NCI-H187 (cell line): ENCODE measurements around the gene PKM.

Experiments
- DNase-seq, 2 experiments: peaks; one replicate each; lab custom pipeline; 2025; lab: John Stamatoyannopoulos, UW

PKM gene

DNA sequence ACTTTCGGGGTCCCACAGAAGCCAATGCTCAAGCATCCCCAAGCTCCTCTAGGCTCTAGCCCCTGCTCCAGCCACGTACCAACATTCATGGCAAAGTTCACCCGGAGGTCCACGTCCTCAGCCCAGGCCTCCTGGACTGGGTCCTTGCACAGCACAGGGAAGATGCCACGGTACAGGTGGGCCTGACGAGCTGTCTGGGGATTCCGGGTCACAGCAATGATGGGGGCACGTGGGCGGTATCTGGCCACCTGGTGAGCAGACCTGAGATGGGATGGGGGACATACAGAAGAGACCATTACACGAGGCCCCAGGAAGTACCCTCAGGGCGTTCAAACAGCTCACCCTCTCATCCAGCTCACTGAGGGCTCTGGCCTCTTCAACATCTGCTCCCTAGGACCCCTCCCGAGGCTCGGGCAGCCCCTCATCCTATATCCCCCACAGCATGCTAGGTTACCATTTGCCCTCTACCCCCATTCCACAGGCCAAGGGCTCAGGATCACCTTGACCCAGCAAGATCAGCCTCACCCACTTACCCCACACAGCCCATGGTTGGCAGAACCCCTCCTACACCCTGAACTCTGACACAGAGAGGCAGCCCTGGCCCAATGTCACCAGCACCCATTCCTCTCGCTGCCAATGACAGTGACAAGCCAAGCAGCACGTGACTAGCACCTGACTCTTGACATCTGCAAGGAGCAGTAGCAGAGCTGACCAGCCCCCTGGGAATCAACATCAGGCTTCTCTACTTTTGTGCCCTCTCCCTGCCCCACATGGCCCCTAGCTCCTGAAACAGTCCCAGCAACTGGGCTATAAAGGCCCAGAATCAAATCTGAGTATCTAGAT lies 30.4 kb downstream of the PKM start:
- DNase-seq: no peak

DNA sequence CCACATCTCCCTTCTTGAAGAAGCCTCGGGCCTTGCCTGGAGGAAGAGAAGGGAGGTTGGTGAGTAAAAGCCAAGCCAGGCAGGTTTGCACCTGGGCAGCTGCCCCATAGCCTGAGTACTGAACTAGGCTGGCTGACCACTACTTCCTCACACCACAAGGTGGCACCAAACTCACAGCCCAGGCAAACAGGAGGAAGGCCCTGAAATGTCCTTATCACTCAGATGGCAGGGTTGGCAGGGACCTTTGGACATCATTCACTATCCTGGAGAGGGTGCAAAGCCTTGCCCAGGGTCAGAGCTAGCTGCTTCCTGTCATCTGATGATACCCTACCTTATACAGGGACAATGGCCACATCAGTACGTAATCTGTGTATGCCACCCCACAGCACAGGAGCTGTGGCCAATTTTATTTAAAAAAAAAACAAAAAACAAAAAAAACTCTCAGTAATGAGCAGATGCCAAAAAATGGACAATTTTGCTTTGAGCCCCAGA lies 31.2 kb downstream of the PKM start:
- DNase-seq: peak in 1 of 2 experiments; percentile 7

DNA sequence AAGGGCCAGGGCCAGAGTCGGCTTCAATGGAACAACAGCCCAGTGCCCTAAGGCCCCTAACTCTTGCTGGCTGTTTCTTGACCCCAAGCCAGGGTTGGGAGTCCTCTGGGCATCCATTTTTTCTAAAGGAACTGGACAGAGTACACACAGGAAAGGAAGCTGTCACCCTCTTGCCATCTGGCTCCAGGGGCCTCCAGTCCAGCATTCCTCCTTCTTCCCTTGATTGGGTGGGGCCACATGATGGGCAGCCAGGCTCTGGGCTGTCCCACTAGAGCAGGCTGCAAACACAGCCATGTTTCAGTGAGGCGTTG lies 31.8 kb downstream of the PKM start:
- DNase-seq: no peak

DNA sequence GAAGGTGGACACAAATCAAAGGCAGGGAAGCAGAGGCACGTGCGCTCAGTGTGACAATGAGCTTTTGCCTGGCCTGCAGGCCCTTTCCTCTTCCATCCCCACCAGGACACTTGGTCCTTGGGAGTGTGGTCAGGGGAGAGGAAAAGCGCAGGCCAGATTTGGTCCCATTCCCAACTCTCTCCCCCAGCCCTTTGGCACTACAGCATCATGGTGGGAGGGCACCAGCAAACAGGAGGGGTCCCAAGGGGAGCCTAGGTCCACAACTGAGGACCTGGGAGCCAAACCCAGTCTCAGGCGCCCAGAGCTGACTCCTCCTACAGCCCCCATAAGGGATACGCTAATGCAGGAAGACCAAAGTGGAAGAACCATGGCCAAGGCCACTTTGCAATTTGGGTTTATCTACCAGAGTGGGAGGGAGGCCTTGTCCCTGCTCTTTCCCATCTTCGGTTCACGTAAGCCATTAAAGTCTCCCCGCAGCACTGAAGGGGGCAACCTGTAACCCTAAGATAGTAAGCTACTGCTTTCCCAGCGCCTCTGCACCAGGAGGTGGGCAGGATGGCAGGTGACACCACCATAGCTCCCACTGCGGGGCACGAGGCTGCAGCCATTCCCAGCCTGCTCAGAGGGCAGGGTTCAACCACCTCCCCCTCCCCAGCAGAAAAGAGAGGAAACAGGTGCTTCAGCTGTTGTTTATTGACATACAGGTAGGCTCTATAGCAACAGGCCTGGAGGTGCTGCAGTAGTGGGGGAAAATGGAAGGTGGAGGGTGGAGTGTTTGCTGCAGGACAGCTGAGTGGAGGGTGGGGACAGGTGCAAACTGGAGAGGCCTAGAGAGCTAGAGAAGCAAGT lies 32.4 kb downstream of the PKM start:
- DNase-seq: peak; percentile 28 to 50

DNA sequence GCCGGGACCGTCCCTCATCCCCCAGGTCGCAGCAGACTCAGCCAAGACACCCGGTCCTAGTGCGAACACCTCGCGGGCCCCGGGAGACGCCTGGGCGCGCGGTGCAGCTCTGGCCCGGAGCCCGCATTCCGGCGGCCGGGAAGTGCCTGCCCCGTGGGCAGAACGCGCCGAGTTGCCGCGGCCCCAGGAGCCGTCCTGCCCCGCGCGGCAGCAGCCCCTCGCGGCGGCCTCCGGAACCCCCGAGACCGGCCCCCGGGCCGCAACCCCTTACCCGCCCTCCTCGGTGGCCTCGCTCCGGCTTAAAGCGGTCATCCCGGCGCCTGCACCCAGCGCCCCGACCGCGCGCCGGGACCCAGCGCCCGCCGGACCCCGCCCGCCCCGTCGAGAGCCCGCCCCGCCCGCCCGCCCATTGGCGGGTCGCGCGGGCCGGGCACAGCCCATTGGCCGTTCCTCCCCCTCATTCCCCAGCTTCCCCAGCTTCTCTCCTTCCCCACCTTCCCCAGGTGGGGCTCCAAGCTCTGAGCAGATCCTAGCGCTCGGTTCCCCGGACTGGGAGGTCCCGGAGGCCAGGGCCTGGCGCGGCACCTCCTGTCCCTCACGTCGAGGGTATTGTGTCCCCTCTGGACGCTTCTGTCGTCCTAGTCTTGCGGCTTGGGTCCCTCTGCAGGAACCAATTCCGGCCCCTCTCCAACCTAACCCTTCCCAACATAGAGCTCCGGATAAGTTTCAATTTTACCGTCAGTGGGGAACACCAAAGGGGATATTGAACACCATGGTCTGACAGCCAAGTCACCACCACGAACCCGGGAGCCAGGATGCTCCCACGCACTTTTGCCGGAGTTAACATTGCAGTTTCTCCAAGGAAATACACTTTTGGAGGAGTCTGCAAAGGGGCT lies 33.3 kb downstream of the PKM start, which contains the start of gene GRAMD2A:
GRAMD2A (minus strand) TSS at position 328 of the 896 bp plus-strand sequence.
- no peak for DNase-seq

DNA sequence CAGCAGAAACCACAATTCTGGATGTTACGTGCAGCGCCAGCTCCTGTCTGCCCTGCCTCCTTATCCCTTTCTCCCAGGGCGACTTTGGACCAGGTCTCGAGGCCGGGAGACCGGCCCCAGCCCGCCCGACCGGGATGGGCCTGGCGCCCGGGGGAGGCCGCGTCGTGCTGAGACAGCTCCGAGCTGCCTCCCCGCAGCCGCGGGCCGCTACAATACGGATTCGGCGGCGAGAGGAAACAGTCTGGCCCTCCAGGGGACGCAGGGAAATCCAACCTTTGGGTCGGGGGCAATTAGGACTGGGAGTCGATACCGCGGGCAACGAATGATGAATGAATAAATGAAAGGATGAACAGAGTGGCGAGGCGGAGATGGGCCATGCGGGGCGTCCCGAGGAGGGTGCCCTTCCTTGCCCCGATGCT lies 33.9 kb downstream of the PKM start:
- DNase-seq: no peak

DNA sequence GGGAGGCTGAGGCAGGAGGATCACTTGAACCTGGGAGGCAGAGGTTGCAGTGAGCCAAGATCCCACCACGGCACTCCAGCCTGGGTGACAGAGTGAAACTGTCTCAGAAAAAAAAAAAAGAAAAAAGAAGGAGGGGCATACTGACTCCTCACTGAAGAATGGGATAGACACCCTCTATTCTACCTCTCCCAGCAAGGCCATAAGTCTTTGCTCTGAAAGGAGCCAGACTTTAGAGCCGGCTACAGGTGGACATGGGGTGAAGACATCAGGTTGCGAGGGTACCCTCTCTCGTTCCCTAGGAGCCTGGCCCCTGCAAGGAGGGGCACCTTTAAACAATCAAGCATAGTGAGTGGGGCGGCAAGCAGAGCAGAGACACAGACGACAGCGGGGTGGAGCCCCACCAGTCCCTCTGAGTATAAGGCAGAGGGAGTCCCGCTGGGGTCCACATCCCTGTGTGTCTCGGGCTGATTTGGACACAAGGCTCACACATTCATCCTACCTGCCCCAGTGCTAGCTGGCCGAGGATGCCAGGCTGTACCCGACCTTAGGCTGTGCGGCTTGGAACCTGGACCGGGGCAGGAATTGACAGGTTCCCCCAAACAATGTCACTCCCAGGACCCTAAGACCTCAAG lies 34.5 kb downstream of the PKM start:
- DNase-seq: no peak

DNA sequence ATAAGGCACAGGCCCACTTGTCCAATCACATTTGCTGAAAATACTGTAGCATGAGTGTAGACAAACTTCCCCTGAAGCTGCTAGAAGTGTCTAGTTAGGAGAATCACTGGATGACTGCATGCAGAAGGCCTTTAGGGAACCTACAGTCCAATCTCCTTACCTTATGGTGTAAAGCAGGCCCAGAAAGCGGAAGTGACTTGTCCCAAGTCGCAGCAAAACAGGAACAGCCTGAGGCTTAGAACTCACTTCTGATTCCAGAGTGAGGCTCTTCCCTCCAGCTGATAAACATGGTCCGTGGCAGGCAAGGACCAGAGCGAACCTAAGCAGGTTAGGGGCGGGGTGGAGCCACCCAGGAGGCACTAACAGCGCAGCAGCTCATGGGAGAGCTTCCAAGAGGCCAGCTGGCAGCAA lies 35.9 kb downstream of the PKM start:
- DNase-seq: no peak

DNA sequence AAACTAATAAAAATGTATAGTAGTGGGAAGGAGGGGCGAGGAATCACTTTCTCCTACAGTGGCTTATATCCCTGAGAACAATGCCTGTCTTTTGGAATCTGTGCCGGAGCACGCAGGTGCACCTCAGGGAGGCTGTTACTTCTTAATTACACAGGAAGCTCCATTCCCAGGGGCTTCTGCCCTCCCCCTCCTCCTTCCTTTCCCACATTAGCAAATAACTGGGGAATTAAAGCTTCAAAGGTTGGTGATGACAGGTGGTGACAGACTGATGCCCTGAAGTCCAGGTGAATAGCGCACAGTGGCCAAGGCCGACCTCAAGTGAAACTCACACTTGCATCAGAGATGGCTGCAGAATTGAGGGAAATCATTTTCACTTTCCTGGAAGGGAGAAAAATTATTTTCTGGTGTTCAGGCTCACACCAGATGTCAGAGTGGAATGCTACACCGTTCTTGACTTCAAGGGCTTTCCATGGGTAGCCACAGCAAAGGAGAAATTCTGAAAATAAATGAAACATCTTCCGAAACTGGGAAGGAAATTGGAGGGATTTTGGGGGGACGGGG lies 37.1 kb downstream of the PKM start:
- no peak for DNase-seq

DNA sequence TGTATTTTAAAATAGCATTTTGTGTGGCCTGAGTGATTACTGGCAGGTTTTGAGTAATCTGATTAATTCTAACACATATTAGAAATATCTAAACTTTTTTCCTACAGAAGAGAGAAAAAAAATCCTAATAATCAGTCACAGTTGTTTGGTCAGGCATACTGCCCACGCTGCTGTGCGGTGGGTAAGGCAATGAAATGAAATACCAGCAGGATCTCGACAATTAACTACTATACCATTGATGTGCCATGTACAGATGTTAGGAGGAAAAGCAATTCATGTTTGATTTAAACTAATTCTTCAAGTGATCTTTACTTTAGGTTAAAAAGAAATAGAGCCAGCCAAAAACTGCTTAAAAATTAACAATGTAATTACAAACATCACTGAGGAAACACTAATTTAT lies 38.6 kb downstream of the PKM start:
- no peak for DNase-seq

DNA sequence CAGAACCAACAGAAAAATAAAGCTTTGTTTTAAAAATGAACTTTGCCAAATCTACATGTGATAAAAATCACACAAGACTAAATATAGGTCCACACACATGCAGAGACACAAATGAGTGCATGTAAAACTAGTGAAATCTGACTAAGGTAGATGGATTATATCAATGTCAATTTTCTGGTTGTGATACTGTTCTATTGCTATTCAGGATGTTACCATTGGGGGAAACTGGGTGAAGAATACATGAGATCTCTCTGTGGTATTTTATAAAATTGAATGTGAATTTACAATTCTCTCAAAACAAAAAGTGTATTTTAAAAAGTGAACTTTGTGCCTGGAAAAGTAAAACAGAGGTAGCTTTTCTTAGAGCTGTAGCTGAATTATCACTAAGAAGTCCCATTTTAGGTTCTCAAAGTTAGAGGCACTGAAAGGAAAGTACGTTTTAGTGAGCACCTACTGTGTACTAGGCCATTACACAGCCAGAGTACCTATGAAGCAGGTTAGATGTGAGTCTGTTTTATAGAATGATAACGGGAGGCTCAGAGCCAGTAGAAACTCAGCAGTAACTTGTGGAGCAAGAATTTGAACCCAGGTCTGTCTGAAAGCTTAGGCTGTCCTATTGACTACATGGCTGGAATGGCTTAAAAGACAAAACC lies 41.6 kb downstream of the PKM start:
- no peak for DNase-seq

DNA sequence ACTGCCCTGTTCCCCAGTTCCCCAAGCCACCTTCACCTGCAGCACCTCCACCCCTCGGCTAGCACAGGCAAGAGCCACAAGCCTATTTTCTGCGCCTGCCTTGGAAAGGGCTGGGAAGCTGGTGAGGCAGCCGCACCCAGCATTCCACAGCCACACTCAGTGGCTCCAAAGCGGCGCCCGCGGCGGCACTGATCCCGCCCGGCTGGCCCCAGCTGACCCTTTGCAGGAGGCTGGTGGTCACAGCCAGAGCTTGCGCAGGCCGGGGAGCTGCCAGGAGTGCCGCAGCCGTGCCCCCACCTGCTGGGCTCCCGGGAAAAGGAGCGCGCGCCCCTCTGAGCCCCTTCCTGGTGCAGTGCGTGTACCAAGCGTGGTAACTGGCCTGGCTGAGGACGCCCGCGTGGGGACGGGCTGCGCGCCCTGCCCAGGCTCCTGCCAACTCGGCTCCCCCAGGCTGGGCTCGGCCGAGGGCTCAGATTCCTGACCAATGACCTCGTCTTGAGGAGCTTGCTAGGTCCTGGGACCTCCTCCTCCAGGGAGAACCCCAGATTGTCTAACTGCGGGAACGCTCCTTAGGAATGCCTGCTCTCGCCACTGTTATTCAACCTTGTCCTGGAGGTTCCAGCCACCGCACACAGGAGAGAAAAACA lies 46.7 kb downstream of the PKM start:
- DNase-seq: no peak

DNA sequence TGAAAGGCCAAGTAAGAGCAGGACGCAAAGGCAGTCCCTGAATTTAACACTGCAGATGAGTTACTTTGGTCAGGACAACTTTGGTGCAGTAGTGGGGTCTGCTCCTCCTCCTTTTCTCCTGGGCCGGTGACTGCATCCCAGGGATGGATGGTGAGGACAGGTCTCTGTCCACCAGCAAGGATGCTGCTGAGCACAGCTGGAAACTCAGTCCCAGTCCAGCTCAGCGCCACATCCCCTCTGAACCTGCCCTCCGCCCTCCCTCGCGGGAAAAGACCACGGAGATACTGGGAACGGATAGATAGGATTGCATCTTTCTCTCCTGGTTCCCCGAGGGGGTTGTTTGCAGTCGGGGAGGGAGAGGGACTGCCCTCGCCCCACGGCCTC lies 47.2 kb downstream of the PKM start:
- no peak for DNase-seq

DNA sequence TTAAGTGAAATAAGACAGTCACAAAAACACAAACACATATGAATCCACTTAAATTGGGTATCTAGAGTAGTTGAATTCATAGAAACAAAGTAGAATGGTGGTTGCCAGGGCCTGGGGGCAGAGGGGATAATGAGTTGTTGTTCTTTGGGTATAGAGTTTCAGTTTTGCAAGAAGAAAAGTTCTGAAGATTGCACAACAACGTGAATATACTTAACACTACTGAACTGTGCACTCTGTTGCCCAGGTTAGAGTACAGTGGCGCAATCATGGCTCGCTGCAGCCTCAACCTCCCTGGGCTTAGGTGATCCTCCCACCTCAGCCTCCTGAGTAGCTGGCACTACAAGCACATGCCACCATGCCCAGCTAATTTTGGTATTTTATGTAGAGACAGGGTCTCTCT lies 48.3 kb downstream of the PKM start:
- DNase-seq: no peak

DNA sequence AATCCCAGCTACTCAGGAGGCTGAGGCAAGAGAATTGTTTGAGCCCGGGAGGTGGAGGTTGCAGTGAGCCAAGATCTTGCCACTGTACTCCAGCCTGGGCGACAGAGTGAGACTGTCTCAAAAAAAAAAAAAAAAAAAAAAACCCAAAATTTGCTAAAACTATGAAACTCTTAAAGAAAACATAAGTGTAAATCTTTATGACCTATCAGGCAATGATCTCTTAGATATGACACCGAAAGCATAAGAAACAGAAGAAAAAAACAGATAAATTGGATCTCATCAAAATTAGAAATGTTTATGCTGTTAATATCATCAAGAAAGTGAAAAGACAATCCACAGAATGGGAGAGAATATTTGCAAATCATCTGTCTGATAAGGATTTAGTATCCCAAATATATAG lies 48.7 kb downstream of the PKM start:
- no peak for DNase-seq

DNA sequence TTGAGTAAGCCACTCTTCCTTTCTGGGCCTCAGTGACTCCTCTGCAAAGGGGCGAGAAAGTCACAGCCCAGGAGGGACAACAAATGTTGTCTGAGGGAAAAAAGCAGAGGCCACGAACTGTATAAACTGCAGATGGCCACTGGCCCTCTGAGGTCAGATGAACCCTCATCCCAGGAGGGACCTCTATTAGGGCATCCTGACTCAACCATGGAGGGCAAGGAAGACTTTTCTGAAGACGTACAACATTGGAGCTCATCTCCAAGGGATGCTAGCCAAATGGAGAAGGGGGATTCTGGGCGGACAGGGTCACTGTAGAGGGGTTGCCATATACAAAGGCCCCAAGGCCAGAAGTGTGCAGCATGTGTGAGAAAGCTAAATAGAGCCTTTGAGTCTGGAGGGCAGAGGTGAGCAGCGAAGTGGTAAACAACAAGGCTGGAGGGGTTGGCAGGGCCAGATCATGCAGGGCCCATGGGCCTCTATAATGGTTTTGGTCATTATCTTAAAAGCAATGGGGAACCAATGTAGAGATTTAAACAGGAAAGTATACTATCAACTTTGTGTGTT lies 50.1 kb downstream of the PKM start:
- DNase-seq: no peak

DNA sequence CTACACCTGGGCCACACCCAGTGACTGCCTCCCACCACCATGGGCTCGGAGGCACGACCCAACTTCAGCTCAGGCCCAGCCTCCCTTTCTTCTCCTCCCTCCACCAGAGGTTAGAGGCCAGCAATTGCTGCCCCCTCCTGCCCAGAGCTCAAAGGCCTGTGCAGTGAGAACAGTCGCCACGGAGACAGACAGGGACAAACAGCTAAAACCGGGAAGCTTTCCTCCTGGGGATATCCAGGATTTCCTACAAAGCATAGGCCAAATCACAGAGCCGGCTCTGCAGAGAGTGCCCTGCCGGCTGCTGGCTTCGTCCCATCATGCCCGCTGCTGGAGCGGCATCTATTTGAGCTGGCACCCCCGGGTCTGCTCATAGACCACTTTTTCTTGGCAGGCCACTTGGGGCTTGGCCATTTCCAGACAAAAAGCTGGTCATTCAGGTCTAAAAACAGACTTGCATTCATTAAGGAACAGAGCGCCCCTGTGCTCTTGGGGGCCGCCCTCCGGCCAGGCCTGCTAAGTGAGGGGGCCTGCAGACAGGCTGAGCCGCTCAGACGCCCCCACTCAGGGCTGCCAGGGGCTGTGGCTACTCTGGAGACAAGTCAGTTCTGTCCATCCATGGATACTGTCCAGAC lies 50.9 kb downstream of the PKM start:
- DNase-seq: no peak

DNA sequence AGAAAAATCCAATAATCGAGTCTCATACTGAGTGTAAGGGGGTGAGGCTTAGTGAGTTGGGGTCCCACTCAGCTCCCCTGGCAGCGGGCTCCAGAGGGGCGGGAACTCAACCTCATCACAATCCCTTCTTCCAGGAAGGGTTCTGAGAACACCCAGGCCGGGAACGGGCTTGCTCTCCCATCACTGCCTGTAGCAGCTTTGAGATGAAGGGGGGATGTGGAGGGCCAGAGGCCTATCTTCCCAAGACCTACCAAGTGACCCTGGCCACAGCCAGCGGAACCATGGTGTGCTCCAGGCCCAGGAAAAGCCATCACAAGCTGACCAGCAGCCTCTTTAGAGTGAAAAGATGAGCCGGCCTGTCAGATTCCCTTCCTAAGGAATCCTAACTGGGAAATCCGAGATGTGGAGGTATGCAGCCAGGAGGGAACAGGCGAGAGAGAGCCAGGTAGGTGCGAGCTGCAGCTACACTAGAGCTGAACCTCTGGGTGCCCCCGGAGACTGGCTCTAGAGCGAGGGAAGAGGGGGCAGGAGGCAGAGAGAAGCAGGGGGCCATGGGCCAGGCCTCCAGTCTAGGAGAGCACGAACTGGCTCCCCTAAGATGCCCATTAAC lies 51.9 kb downstream of the PKM start:
- no peak for DNase-seq

DNA sequence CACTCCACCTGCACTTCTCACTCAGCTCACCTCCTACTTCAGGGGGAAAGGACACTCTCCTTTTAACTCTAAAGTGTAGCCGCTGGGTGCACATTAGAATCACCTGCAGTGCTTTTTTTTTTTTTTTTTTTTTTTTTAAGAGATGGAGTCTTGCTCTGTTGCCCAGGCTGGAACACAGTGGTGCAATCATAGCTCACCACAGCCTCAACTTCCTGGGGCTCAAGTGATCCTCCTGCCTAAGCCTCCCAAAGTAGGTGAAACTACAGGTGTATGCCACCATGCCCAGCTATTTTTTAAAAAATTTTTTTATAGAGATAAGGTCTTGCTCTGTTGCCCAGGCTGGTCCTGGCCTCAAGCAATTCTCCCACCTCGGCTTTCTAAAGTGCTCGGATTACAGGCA lies 54.2 kb downstream of the PKM start:
- no peak for DNase-seq
